GM23248 (cell line): Measurements from ENCODE around the gene ZNF80.

Source experiments
- EZH2 ChIP-seq: fragments of 200-600 bp; sonication (generic); IDR thresholded peaks from 2 replicates; pipeline ENCODE4 v1.6.1; 2018; ENCODE audit warnings: antibody characterized with exemption, mild to moderate bottlenecking; ENCODE audit not compliant: insufficient read depth, poor library complexity, severe bottlenecking
- EZH2phosphoT487 ChIP-seq: fragments of 200-600 bp; sonication (generic); IDR thresholded peaks from 2 replicates; pipeline ENCODE4 v1.6.1; 2018; ENCODE audit warnings: antibody characterized with exemption, moderate library complexity, mild to moderate bottlenecking, low read depth; ENCODE audit not compliant: insufficient read depth

DNA sequence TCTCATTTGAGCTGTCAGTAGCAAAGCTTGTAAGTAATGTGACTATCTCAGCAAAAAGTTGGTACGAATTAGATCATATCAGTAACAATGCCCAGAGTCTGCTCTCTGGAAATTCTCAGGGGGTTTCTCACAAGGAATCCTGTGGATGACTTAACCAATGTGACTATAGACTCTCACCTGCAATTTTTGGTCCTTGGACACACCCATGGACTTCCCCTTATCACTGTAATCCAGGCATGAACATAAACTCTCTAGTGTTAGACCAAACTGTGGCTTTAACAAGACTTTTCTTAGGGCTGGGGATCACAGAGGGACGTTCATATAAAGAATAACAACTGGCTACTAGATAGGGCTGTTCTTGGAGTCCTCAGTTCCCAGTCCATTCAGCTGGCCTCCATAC lies 3.9 kb upstream of the ZNF80 start:
- TF ChIP-seq EZH2 (no peak), EZH2phosphoT487 (no peak)
